Measurements from ENCODE around the gene CELSR1.

DNA sequence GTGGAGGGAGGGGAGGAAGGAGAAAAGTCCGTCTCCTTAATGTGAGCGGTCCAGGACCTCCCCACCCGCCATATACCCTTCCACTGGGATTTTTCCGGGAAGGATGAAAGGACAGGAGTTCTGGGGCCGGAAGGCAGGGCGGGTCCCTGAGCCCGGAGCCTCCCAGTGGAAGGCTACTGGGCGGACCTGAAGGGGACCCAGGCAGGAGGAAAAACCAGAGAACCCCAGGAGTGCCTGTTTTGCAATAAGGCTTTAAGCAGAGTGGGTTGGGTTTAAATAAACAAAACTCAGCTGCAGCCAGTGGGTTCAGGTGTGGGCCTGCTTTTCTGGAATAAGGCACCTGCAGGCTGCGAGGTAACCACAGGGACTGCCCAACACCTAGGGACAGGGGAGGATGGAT is 1.7 kb upstream of the CELSR1 start:
- TF ChIP-seq, protein P1, sequence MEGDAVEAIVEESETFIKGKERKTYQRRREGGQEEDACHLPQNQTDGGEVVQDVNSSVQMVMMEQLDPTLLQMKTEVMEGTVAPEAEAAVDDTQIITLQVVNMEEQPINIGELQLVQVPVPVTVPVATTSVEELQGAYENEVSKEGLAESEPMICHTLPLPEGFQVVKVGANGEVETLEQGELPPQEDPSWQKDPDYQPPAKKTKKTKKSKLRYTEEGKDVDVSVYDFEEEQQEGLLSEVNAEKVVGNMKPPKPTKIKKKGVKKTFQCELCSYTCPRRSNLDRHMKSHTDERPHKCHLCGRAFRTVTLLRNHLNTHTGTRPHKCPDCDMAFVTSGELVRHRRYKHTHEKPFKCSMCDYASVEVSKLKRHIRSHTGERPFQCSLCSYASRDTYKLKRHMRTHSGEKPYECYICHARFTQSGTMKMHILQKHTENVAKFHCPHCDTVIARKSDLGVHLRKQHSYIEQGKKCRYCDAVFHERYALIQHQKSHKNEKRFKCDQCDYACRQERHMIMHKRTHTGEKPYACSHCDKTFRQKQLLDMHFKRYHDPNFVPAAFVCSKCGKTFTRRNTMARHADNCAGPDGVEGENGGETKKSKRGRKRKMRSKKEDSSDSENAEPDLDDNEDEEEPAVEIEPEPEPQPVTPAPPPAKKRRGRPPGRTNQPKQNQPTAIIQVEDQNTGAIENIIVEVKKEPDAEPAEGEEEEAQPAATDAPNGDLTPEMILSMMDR (IDR thresholded peaks at IDR 0.05; ENCODE audit: insufficient read depth, low read depth, low read length) = no peak
- no peak for TF ChIP-seq EZH2 (IDR thresholded peaks at IDR 0.05; ENCODE audit: insufficient read depth, low read length)
